Stimulated activated CD8-positive, alpha-beta memory T cell treated with anti-CD3 and anti-CD28 coated beads, Interleukin-15, amount 100 ng/mL, for 1 hour (primary cell): ENCODE data around the gene POGZ.

Source experiments
- DNase-seq: peaks from one replicate; pipeline ENCODE4 v3.0.0-alpha.2; 2020; ENCODE audit warnings: low read depth

The POGZ gene

DNA sequence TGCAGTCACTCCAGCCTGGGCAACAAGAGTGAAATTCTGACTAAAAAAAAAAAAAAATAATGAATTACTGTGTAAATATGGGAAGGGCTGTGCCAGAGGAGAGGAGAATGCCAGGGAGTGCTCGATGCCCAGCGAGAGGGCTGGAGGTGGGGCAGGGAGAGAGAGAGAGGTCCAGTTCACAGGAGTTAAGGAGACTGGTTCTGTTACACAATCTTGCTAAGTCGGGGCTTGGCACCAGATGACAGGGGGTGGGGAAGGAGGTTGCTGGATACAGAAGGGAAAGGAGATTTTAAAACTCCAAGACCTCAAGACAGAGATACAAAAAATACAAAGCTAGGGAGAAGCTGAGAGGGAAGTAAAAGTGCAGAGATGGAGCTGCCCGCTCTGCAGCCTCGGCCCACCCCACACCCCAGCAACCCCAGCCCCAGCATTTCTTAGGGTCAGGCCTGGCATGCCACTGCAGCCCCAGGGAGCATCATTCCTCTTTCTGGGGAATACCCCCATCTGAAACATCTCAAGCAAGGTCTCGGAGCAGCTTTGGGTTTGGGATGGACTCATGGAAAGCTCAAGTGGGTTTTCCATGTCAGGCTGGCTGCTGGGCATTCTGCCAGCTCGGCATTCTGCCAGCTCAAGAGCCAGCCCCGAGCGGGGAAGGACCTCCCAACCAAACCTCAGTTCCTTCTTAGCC lies 87.8 kb downstream of the POGZ start:
- no peak for DNase-seq

- DNase-seq: no peak
Observed at GRCh38 chr1:151370211-151370911, 88.9 kb downstream of the POGZ start.

- no peak for DNase-seq
Observed at GRCh38 chr1:151369621-151370048, 89.7 kb downstream of the POGZ start.

- no peak for DNase-seq
Observed at GRCh38 chr1:151369302-151369610, 90.0 kb downstream of the POGZ start.

- no peak for DNase-seq
Observed at GRCh38 chr1:151368393-151369301, 90.6 kb downstream of the POGZ start.

DNA sequence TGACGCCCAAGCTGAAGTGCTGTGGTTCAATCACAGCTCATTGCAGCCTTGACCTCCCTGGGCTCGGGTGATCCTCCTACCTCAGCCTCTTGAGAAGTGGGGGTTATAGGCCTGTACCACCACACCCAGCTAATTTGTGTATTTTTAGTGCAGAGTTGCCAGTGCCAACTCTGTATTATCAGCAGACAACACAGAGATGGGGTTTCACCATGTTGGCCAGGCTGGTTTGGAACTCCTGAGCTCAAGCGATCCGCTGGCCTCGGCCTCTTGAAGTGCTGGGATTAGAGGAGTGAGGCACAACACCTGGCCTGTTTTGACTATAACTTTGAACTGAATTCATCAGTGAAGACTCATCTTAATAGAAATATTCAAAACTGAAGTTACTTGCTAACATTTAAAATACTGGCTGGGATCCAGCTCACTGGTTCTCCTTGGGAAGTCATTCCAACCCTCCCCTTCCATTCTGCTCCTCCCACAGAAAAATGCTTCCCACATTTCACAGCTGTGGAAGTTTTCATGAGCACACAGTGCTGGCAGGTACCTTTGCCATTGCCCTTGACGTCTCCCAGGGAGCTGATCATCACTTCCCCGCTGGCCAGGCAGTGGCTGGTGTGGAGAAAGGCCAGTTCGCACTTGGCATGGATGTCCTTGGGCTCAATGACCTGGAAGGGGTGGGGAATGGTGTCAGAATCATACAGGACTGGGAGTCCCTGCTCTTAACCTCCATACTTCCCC lies 91.5 kb downstream of the POGZ start:
- DNase-seq: no peak

DNA sequence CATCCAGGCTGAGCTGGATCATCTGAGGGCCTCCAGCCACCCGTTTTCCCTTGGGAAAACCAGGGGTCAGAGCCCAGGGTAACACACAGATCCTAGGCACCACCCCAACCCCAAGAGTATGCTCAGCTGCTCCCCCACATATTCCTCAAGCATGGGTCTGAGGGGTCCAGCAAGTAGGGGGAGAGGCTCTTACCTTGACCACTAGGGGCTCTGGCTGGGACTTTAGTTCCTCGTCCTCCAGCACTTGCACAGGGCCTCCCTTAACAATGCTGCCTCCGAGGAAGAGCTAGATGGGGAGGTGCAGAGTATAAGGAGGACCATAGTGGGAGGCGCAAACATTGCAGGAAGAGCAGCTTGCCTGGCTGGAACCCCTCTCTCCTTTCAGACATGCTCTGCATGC lies 94.3 kb downstream of the POGZ start:
- DNase-seq: no peak

GRCh38 chr1:151362308-151363155 lies 96.8 kb downstream of the POGZ start:
- no peak for DNase-seq

GRCh38 chr1:151361883-151362282 lies 97.4 kb downstream of the POGZ start:
- DNase-seq: no peak

- DNase-seq: no peak
Observed at GRCh38 chr1:151356696-151357095, 102.6 kb downstream of the POGZ start.
